GM19324 (cell line): Measurements from ENCODE around the gene LSM4.

Experiments used
- ATAC-seq: cut with Tn5 transposase; IDR thresholded peaks from one replicate; pipeline ENCODE4 v1.9.1; 2021; ENCODE audit warnings: mild to moderate bottlenecking, moderate library complexity; ENCODE audit not compliant: unreplicated experiment, low FRiP score

Gene LSM4

GRCh38 chr19:18294467-18294864 lies 28.4 kb downstream of the LSM4 start:
- no peak for ATAC-seq

- ATAC-seq = no peak
Observed at GRCh38 chr19:18293642-18294466, 29.0 kb downstream of the LSM4 start.

- ATAC-seq = no peak
Observed at GRCh38 chr19:18292810-18293641, 29.9 kb downstream of the LSM4 start.

GRCh38 chr19:18292462-18292809 lies 30.4 kb downstream of the LSM4 start:
- ATAC-seq = no peak

GRCh38 chr19:18291590-18292461 lies 31.1 kb downstream of the LSM4 start:
- ATAC-seq = peak; percentile 50

GRCh38 chr19:18291019-18291524 lies 31.8 kb downstream of the LSM4 start:
- ATAC-seq = no peak

- ATAC-seq = no peak
Observed at GRCh38 chr19:18290302-18291018, 32.4 kb downstream of the LSM4 start.

- ATAC-seq = no peak
Observed at GRCh38 chr19:18289471-18290301, 33.2 kb downstream of the LSM4 start.

- no peak for ATAC-seq
Observed at GRCh38 chr19:18287836-18288772, 34.8 kb downstream of the LSM4 start.

GRCh38 chr19:18286973-18287635 lies 35.8 kb downstream of the LSM4 start:
- no peak for ATAC-seq

- ATAC-seq = no peak
Observed at GRCh38 chr19:18284712-18285360, 38.0 kb downstream of the LSM4 start.

- no peak for ATAC-seq
Observed at GRCh38 chr19:18283338-18283737, 39.5 kb downstream of the LSM4 start.

GRCh38 chr19:18282788-18283141 lies 40.1 kb downstream of the LSM4 start:
- no peak for ATAC-seq

- no peak for ATAC-seq
Observed at GRCh38 chr19:18282021-18282787, 40.7 kb downstream of the LSM4 start.

- peak; percentile 76 for ATAC-seq
Observed at GRCh38 chr19:18281082-18282020, 41.5 kb downstream of the LSM4 start, which contains the start of gene JUND. JUND (minus strand) TSS chr19:18281622; CDS start chr19:18281484, 138 bp downstream.
